Activated naive CD4-positive, alpha-beta T cell treated with anti-CD3 and anti-CD28 coated beads, Interleukin-2, amount 50 U/mL, for 16 hours (primary cell): ENCODE data around the gene RXFP1.

ENCODE experiments used
- DNase-seq: peaks from one replicate; pipeline ENCODE4 v3.0.0-alpha.2; 2020

The RXFP1 gene

GRCh38 chr4:158676076-158676475 is 154.4 kb downstream of the RXFP1 start:
- DNase-seq: no peak

- no peak for DNase-seq
Measured at GRCh38 chr4:158678767-158679166, 157.1 kb downstream of the RXFP1 start.

DNA sequence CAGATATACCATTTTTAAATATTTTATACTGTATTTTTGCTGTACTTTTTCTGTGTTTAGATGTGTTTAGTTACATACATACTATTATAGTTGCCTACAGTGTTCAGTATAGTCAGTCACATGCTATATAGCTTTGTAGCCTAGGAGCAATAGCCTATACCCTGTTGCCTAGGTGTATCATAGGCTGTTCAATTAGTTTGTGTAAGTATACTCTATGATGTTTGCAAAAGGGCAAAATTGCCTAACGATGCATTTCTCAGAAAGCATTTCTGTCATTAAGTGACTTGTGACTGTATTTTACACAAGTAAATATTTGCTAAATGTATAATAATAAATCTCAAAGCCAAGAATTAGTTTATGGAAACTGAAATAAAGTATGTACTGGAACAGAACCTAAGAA is 159.9 kb downstream of the RXFP1 start:
- no peak for DNase-seq

- DNase-seq: no peak
Measured at GRCh38 chr4:158682066-158682465, 160.4 kb downstream of the RXFP1 start.

DNA sequence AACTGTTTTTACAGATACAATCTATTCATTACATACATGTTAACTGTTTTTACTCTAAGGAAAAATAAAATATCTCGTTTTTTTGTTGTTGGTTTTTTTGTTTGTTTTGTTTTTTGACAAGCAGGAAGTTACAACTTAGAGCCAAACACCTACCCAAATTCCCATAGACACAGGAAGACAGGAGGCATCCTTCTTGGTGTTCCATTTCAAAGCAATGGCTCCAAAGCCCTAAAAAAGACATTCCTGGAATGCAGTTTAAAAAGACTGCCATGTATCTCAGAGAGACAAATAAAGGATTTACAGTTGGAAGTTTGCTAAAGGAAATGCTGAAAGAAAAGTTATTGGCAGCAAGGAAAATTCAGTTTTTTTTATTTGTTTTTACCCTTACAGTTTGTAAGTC is 167.1 kb downstream of the RXFP1 start:
- DNase-seq: no peak
